GM10266 (cell line): ENCODE results near the gene KATNIP.

Experiments used
- DNase-seq: peaks from one replicate; pipeline ENCODE4 v3.0.0; 2012; ENCODE audit errors: extremely low spot score
- TF ChIP-seq, protein P1 (sequence below): IDR thresholded peaks from 2 replicates; pipeline ENCODE4 v1.5.1; 2012; ENCODE audit warnings: mild to moderate bottlenecking, low read depth; ENCODE audit not compliant: control insufficient read depth, insufficient read depth; ENCODE audit errors: missing control alignments

KATNIP gene

DNA sequence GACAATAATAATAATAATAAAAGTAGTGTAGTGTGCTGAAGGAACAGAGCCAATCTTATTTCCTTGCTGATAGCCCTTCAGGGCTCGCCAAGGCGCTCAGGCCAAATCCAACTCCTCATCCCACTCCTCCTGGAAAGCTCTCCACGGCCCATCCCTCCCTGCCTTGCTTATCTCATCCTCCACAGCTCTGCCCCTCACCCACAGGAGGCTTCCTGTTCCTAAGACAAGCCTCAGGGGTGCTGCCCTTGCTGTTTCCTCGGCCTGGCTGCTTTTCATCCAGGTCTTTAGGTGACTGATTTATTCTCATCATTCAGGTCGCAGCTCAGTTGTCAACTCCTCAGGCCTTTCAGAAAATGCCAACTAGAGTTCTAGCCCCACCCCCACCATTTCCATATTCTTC is 11.4 kb upstream of the KATNIP start:
- DNase-seq, result no peak
- TF ChIP-seq, protein P1, sequence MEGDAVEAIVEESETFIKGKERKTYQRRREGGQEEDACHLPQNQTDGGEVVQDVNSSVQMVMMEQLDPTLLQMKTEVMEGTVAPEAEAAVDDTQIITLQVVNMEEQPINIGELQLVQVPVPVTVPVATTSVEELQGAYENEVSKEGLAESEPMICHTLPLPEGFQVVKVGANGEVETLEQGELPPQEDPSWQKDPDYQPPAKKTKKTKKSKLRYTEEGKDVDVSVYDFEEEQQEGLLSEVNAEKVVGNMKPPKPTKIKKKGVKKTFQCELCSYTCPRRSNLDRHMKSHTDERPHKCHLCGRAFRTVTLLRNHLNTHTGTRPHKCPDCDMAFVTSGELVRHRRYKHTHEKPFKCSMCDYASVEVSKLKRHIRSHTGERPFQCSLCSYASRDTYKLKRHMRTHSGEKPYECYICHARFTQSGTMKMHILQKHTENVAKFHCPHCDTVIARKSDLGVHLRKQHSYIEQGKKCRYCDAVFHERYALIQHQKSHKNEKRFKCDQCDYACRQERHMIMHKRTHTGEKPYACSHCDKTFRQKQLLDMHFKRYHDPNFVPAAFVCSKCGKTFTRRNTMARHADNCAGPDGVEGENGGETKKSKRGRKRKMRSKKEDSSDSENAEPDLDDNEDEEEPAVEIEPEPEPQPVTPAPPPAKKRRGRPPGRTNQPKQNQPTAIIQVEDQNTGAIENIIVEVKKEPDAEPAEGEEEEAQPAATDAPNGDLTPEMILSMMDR, result no peak

DNA sequence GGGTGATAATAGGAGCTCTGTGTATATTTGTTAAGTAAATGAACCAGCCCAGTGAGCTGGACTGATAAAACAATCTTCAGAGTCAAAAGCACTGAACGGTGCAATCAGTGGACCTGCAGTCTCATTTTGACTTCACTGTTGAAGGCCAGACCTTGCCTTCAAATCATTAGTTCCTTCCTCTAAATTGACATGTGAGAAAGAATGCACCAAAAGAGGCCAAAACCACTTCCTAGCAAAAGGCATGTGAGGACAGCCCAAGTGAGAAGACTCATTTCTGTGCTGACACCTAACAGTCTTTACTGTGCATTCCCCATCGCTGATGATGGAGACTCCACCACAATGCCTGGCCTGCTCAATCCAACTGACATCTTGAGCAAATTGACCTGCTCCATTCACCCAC is 10.8 kb upstream of the KATNIP start:
- TF ChIP-seq, protein P1, result no peak
- DNase-seq, result no peak

DNA sequence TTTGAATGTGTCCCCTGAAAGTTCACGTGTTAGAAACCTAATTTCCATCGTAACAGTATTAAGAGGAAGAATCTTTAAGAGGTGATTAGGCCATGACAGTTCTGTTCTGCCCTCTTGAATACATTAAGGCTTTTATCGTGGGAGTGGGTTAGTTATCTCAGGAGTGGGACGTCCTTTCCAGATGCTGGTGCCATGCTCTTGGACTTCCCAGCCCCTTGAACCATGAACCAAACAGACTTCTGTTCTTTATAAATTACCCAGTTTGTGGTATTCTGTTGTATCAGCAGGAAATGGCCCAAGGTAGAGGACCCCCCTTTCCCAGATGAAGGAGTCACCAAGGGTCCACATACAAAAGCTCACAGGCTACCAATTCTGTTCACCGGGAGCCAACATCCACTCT is 10.3 kb upstream of the KATNIP start:
- TF ChIP-seq, protein P1, result no peak
- no peak for DNase-seq

- TF ChIP-seq, protein P1, result no peak
- DNase-seq, result no peak
These were observed 6.1 kb upstream of the KATNIP start for GRCh38 chr16:27543801-27544200.

DNA sequence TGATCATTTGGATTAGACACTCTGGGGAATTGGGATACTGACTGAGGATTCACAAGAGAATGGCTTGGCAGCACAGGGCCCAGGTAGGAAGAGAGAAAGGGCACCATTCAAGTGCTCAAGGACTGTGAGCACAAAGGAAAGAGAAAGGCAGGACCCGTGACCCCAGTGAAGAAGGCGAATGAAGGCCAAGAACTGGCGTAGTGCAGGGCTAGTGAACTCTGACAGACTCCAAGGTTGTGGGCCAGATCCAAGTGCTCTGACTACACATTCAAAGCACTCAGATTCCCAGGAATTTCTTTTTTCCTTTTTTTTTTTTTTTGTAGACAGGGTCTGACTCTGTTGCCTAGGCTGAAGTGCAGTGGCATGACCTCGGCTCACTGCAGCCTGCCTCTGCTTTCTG is 5.3 kb upstream of the KATNIP start:
- TF ChIP-seq, protein P1, result no peak

DNA sequence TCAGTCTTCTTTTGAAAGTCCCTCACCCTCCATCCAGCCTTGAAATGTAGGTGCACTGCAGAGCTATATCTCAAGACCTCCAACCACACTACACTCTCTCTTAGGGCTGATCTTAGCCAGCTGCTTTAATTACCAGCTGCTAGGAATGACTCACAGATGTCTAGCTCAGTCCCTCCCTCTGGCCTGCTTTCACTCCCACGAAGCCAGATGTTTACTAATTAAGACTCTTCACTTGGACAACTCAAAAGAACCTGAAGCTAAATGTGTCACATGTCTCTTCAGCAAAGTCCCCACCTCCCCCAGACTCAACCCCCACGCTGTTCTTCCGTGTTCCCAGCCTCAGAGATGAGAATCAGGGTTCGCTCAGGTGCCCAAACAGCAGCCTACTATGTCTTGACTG is 2.8 kb upstream of the KATNIP start:
- DNase-seq, result peak; percentile 62
- TF ChIP-seq, protein P1, result no peak

More for the DNA sequence above, 5.3 kb upstream of the KATNIP start:
- DNase-seq, result no peak

GRCh38 chr16:27547851-27548250 is 2.1 kb upstream of the KATNIP start:
- no peak for DNase-seq
- TF ChIP-seq, protein P1, result no peak
